ENCODE measurements around the gene ADAMTSL3.
"Not testable (repeated sequence)": the region's sequence is repeated elsewhere in the genome, so short reads cannot be mapped to it uniquely, and the experiment has no call there.

Gene ADAMTSL3

DNA sequence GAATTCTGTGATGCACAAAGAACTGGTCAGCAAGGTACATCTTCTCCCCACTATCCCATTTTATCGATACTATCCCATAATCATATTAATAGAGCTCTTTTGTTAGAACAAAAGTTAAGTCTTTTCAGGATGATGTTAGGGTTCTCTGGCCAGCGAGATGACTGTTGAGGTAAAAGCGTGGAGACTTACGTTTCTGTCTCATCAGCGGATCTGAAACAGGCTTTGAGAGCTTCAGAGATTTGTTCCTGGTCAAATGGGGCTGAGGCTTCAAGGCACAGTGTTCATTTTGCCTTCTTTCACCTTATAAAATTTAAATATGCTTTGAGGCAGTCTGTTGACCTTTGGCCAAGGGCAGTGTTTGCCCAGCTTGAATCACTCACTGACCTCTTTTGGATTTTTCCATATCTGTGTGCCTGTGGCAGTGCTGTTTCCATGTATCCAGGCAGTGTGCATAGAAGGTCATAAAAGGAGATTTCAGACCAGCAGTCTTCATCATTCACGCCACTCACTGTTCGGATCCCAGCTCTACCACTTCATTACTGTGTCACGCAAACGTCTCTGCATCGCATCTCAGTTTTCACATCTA, 3.1 kb downstream of the ADAMTSL3 start:
- DNase-seq (ENCODE audit: low read depth): no peak

DNA sequence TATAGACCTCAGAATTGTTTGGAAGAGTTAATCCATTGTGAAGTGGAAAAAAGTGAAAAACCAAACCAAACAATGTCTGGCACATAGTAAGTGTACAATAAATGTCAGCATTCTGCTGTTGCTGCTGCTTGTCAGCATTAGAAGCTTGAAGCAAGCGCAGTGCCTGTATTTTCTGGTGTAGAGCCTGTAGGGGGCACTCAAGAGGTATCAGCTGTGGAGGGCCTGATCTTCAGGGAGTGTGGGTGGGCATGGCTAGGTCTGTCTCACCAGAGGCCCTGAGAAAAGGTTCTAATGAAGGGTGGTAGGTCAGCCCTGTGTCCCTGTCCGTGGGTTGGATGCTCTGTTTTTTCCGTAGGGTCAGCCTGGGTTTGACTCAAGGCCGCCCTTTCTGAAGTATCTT, 3.6 kb downstream of the ADAMTSL3 start:
- DNase-seq (ENCODE audit: low read depth): no peak

DNA sequence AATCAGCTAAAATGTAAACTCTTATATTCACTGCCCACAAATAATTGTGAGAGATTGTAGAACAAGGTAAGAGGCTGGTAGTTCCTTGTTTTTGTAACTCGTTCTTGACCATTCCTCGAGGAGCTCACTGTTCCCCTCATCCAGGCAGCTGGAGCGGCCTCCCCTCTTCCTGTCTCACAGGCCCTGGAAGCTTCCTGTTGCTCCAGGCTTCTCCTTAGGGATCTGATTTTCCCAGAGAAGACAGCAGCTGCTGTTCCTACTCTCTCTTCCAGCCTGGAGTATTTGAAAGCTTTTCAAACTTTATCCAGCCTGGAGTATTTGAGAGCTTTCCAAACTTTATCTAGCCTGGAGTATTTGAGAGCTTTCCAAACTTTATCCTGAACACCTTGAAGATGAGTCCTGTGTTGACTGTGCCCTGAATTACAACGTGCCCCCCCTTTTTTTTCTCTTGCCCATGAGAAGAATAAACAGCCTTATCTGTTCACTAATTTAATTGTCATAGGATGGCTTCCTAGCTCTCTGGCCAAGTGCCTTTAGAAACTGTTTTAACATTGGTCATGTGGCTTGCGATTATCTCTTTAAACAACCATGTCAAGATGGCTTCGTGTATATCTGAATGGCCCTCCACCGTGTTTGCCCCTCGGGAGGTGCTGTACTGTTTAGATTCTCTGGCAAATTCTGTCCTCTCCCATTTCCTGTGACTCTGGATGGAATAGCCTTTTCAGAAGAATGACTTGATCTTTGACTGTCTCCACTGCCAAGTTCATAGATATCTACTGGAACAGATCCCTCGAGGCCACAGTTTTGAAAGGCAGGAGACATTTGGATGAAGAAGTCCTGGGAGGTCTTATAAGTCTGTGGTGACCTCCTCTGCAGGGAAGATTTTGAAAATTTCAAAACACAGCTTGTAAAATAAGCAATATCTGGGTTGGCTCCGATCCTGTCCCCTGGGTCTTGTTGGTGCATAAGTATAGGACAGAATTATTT, 4.8 kb downstream of the ADAMTSL3 start:
- no peak for DNase-seq (ENCODE audit: low read depth)

DNA sequence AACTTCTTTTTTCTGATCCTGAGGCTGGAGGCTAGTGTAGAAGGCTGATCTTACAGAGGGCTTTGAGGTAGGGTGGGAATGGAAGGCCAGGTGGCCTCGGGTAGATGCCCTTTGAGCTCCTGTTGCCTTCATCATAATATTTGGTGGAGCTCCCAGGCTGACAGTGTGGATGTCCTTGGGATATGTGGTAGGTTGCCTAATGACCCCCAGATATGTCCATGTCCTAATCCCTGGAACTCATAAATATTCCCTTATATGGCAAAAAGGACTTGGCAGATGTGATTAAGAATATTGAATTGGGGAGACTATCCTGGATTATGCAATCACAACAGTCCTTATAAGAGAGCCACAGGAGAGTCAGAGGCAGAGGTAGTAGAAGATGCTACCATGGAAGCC, 5.5 kb downstream of the ADAMTSL3 start:
- DNase-seq (ENCODE audit: low read depth): no peak

DNA sequence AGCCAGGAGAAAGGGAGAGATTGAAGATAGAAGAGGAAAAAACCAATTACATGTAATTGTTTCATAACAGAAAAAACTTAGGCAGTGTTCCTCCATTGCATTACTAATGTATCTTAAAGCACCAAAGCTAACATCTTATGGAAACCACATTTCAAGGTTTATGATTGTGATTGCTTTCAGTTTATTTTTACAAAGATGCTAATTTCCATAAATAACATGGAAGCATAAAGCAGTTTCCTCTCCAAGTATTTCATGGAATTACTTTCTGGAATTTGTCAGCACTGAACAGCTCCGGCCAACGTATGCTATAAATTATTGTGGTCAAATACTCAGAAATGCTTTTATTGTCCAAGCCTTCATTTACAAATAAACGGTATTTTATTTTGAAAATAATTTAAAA, 11.6 kb downstream of the ADAMTSL3 start:
- DNase-seq (ENCODE audit: low read depth): no peak

DNA sequence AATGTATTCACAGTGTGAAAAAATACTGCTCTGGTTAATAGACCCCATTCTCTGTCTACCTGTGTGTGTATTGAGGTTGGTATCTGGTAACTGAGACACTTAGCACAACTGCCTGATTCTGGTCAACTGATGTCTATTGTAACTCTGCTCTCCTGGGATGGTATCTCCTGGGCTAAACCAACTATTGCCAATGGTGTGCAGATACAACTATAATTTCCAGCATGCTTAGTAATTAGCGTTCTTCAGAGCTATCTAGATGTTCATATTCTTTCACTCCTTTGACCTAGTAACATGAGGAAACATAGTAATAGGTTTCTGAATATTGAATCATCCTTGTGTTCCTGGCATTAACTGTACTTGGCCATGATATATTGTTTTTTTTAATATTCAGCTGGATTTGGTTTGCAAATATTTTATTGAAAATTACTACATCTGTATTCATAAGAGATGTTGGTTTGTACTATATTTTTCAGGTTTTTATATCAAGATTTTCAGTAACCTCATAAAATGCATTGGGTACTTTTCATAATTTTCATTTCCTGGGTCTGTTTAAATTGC, 16.8 kb downstream of the ADAMTSL3 start:
- no peak for DNase-seq (ENCODE audit: low read depth)

DNA sequence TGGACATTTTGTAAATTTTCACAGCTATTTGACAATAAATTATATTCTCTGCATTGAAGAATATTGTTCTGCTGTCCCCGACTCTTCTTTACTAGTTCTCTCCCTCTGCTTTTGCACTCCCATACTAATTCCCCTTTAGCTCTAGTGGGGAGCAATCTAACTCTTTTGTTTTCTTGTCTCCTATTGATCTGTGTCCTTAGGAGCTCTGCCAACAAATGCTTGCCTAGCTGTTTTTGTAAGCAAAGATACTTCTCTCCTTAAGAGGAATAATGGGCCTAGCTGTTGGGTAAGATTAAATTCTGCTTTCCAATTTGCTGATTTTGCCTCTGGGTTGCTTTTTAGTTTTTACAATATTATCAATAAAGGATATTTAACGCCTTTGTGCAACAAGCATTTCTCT, 17.7 kb downstream of the ADAMTSL3 start:
- no peak for DNase-seq (ENCODE audit: low read depth)

DNA sequence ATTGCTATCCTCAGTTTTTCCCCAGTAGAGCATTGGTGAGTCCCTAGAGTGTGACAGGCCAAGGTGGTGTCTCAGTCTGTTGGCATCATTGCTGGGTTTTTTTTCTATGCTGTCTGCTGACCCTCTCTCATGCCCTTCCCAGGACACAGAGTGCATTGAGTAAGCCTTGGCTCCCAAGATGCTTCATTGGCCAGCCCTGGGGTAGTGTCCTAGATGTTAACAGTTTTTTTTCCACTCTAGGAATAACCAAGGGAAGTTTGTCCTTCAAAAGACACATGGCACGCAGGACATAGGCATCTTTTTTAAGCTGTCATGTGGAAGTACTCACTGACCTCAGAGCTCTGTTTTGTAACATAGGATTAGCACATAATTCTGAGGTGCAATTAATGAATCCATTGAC, 19.5 kb downstream of the ADAMTSL3 start:
- no peak for DNase-seq (ENCODE audit: low read depth)

DNA sequence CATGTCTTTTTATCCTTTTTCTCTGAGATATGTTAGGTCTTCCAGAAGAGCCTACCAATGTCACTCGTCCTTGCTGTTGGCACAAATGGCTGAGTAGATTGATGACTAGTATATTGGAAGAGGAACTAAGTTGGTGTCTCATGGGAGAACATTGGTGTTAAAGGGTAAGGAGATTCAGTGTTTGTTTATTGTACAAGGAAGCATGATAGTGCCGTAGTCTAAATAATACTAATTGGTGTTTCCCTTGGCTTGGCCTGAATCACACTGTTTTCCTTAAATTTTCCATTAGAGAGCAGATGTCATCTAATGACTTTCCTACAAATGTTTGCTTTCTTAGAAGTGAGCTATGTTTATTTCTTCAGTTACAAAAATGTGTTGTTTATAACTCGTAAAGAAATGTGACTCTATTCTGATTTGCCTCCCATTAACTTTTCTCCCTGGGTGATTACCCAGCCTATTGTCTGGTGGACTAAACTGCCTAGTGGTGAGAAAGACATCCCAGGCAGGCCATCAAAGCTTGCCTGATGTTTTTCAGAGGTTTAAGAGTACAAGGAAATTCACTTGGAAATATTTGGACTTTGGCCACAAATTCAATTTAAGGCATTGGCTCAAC, 28.7 kb downstream of the ADAMTSL3 start:
- DNase-seq (ENCODE audit: low read depth): no peak

DNA sequence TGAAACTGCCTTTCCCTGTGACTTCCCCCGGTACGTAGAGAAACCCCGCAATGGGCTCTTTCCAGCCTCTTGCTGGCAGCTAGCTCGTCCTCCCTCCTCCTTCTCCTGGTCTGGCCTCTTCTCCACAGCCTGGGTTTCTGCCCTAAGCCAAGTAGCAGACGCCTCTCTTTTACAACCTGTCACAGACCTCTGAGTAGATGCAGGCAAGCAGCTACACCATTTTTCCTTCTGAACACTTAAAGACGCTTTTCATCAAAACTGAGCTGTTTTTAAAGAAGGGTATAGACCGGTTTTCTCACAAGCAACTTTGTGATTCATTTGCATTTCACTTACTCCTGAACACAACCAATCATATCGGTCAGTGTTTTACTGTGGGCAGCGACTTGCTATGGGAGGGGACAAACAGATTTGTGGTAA, 32.0 kb downstream of the ADAMTSL3 start:
- no peak for DNase-seq (ENCODE audit: low read depth)

DNA sequence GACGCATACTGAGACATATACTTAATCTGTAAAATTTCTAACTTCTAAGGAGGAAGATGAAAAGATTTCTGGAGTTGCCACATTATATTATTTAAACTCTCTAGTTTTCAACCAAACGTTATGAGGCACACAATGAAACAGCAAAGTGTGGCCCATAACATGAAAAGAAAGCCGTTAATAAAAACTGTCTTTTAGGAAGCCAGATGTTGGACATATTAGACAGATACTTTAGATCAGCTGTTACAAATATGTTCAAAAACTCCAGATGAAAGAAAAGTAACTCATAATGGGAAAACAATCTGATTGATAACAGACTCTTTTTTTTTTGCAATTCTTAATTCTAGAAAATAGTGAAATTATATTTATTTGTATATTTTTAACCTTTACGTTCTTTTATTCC, 34.3 kb downstream of the ADAMTSL3 start:
- DNase-seq (ENCODE audit: low read depth): no peak

DNA sequence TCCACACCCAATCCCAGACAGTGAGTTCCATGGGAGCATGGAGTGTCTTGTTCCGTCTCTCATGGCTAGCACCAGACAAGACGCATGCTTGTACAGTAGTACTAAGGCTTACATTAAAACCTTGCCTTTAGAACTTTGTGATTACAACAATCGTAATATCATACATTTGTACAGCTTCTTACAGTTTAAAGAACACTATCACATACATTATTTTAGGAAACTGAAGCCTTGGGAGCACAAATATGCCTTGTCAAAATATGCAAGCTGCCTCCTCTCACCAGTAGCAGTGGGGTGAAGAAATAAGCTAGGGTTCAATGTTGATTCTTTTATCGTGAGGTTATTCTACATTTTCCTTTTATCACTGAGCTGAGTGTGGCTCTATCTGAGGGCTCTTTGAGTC, 36.8 kb downstream of the ADAMTSL3 start:
- no peak for DNase-seq (ENCODE audit: low read depth)

DNA sequence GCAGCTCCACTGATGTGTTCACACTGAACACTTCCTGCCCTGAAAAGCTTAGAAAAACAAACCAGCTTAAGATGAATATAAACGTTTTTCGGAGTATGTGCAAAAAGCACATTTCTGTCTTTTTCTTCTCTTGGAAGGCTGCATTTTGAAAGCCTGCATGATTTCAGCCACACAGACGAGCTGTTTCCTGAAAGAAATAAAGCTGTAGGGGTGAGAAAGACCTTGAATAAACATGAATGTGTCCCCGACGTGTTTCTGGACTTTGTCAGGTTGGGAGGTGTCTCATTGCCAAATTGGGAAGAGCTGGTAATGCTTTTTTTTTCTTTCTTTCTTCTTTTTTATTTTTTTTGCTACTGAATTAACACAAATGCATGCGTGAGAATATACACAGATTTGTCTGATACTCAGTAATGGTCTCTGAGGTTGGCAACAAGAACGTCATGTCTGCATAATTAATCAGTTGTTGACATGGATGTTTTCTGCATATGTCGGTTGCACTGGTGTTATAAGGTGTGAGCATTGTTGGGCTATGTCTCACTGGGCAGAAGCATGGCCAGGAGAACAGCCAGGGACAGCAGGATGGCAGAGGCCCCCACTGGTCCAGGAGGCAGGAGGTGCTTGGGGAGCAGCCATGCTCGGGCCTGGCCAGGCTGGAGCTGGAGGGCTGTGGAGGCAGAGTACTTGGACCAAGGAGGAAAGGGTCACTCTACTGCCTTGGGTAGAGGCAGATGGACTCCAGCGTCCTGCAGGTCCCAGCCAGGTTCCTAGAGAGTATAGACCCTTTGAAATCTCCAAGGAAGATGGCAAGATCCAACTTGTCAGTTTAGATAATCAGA, 39.0 kb downstream of the ADAMTSL3 start:
- no peak for DNase-seq (ENCODE audit: low read depth)

DNA sequence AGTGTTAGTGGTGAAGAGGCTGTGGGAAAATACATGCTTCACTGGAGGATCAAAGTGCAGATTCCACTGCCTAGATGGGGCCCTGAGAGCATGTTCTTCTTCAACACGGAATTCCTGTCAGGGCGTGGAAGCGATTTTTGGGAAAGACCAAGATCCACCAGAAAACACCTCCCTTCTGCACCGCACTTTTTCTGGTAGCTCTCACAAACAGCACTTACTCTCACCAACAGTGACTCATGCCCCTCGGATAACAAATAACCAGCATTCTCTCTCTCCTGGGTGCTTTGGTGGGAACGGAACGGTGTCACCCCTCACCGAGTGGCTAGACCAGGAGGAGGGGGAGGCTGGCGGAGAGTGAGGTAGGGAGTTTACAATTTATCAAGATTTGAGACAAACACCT, 40.1 kb downstream of the ADAMTSL3 start:
- no peak for DNase-seq (ENCODE audit: low read depth)

DNA sequence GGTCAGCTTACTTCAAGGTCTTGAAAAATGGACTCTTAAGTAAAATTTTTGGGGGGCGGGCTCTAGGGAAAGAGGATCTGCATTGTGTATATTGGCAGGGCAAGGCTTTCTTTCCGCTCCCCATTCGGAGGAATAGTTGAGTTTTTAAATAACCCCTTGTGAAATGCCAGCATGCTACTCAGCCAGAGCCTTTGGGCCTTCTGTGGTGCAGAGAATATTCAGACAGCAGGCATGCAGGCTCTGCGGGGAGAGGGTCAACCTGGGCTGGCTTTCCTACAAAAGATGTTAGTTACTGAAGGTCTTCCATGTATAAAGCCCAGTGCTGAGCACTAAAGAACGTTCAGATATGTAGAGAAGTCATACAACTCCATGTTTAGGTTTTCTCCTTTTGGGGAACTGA, 40.6 kb downstream of the ADAMTSL3 start:
- no peak for DNase-seq (ENCODE audit: low read depth)

DNA sequence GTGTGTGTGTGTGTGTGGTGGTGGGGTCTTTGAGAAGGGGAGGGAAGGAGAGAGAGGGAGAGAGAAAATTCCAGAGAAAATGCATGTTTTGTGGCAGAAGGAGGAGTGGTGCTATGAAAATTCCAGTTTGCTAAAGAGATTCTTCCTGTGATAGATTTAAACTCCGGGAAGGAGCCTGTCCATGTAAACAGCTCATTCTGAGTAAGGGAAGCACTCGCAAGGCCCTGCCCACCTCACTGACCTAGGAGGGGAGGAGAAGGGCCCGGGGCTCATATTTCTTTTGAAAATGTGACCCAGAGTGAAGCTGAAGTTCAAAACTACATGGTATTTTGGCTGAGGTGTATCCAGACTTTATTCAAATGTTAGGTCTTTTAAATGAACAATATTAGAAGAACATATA, 41.3 kb downstream of the ADAMTSL3 start:
- DNase-seq (ENCODE audit: low read depth): no peak

DNA sequence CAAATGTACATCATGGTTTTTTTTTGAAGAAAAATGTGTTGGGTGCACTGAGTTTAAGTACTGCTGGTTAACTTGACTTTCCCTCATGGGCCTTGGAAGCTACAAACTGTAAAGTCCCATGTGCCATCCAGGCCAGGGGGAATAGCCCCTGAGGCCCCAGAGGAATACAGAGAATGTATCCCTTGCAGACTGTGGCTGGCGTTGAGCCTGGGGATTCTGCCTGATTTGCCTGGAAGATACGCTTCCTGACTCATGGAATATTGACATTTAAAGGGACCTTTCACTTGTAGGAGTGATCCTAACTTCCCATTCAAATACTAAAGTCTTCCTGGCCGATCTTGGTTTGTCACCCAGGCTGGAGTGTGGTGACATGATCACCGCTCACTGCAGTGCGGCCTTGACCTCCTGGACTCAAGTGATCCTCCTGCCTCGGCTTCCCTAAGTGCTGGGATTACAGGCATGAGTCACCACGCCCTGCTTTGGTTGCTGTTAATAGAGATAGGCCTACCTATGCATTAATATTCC, 42.0 kb downstream of the ADAMTSL3 start:
- DNase-seq (ENCODE audit: low read depth): no peak

DNA sequence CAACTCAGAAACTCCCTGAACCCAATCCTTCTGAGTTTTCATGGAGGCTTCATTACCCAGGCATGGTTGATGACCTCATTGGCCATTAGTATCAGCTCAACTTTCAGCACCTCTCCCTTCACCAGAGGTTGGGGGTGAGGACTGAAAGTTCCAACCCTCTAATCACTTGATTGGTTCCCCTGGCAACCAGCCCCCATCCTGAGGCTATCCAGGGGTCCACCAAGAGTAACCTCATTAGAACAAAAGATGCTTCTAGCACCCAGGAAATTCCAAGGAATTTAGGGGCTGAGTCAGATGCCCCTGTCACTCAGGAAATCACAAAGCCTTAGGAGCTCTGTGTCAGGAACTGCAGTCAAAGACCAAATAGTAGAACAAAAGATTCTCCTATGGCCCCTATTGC, 43.8 kb downstream of the ADAMTSL3 start:
- DNase-seq (ENCODE audit: low read depth): no peak

DNA sequence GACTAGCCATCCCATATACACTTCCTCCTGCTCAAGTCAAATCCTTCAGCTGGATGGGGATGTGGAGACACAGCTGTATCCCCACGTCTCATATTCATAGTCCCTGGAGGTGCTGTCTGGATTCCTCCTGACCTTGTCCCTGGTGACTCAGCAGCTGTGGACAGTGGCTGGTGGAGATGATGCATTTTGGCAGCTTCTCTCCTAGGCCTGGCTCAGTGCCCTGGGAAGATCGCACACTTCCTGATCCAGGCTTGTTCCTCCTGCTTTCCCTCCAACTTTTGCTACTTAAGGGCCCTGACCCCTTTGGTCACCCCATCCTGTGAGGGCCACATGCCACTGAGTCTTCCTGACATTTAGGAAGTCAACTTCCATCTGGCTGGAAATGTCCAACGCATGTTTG, 44.4 kb downstream of the ADAMTSL3 start:
- no peak for DNase-seq (ENCODE audit: low read depth)

DNA sequence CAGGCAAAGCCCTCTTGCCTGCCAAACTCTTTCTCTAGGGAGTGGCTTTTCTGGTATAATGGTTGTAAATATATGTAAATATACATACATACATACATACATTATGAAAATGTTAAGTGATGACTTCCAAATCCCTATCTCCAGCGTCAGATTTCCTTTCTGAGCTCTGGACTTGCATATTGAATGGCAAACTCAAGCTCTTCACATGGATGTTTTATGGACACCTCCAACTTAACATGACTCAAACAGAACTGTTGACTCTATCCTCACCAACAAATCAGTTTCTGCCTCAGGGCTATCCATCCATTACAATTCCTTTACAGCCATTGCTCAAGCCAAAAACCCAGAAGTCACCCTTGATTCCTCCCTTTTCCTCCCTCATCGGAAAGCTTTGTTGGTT, 45.1 kb downstream of the ADAMTSL3 start:
- DNase-seq (ENCODE audit: low read depth): no peak

DNA sequence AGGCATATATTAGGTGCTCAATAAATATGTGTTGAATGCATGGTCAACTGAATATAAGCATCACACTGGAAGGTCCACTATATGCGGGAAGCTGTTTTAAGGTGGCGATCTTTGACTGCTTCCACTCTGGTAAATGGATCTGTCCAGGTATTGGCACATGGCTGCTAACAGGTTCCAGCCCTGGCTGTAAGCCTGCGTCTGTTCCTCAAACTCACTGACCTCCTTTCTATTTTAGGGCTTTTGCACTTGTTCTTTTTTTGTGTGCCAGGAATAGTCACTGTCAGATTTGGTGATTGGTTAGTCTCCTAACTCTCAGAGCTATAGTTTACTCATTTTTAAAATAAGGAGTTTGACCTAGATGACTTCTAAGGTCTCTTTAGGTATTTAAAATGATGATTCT, 46.2 kb downstream of the ADAMTSL3 start:
- no peak for DNase-seq (ENCODE audit: low read depth)

DNA sequence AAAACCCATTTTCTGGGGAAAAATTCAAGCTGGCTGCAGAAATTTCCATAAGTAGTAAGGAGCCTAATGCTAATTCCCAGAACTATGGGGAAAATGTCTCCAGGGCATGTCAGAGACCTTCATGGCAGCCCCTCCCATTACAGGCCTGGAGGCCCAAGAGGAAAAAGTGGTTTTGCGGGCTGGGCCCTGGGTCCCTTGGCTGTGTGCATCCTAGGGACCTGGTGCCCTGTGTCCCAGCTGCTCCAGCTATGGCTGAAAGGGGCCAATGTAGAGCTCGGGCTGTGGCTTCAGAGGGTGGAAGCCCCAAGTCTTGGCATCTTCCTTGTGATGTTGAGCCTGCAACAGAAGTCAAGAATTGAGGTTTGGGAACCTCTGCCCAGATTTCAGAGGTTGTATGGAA, 48.4 kb downstream of the ADAMTSL3 start:
- DNase-seq (ENCODE audit: low read depth): not testable (repeated sequence)

All from stimulated activated CD8-positive, alpha-beta memory T cell treated with anti-CD3 and anti-CD28 coated beads, Interleukin-15, amount 100 ng/mL, for 24 hours (primary cell).